PFSK-1 (cell line): Measurements from ENCODE around the gene SLC13A2.

Experiments used
- POLR2AphosphoS5 ChIP-seq: IDR thresholded peaks from 2 replicates; pipeline ENCODE4 v1.6.1; 2012; ENCODE audit warnings: low read depth, mild to moderate bottlenecking, control low read depth, low read length, moderate library complexity
- TAF1 ChIP-seq: IDR thresholded peaks from 2 replicates; pipeline ENCODE4 v1.6.1; 2012; ENCODE audit warnings: low read length, control low read depth, borderline replicate concordance; ENCODE audit not compliant: insufficient read depth
- TF ChIP-seq, protein P1 (sequence below), 2 experiments: IDR thresholded peaks; 2 replicates each; pipeline versions ENCODE4 v1.6.1 to v1.8.0; 2011 to 2012; ENCODE audit warnings: low read depth in 2 of 2, low read length in 2 of 2, control low read depth in 1 of 2, inconsistent platforms in 1 of 2, mild to moderate bottlenecking in 1 of 2, moderate library complexity in 1 of 2; ENCODE audit not compliant: insufficient read depth in 1 of 2

- no peak for TF ChIP-seq POLR2AphosphoS5
- TF ChIP-seq, protein P1, sequence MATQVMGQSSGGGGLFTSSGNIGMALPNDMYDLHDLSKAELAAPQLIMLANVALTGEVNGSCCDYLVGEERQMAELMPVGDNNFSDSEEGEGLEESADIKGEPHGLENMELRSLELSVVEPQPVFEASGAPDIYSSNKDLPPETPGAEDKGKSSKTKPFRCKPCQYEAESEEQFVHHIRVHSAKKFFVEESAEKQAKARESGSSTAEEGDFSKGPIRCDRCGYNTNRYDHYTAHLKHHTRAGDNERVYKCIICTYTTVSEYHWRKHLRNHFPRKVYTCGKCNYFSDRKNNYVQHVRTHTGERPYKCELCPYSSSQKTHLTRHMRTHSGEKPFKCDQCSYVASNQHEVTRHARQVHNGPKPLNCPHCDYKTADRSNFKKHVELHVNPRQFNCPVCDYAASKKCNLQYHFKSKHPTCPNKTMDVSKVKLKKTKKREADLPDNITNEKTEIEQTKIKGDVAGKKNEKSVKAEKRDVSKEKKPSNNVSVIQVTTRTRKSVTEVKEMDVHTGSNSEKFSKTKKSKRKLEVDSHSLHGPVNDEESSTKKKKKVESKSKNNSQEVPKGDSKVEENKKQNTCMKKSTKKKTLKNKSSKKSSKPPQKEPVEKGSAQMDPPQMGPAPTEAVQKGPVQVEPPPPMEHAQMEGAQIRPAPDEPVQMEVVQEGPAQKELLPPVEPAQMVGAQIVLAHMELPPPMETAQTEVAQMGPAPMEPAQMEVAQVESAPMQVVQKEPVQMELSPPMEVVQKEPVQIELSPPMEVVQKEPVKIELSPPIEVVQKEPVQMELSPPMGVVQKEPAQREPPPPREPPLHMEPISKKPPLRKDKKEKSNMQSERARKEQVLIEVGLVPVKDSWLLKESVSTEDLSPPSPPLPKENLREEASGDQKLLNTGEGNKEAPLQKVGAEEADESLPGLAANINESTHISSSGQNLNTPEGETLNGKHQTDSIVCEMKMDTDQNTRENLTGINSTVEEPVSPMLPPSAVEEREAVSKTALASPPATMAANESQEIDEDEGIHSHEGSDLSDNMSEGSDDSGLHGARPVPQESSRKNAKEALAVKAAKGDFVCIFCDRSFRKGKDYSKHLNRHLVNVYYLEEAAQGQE (IDR thresholded peaks at IDR 0.05; ENCODE audit: insufficient read depth in 1 of 2, low read depth in 2 of 2, low read length in 2 of 2) = no peak
- TF ChIP-seq TAF1 = no peak
Measured at GRCh38 chr17:28500712-28501379, 27.4 kb downstream of the SLC13A2 start.
